KMS-11 (cell line): ENCODE measurements around the gene CTNNA2.

ENCODE experiments used
- H2AFZ ChIP-seq: fragments of 200-600 bp; sonication (generic); 2 replicates; pipeline ENCODE4 v1.6.1; 2016; ENCODE audit warnings: antibody characterized with exemption, mixed run types, low read depth
- H3K27ac ChIP-seq: fragments of 200-600 bp; sonication (generic); 2 replicates; pipeline ENCODE4 v1.6.1; 2016; ENCODE audit warnings: mild to moderate bottlenecking, mixed run types
- H3K27me3 ChIP-seq: fragments of 200-600 bp; sonication (generic); 2 replicates; pipeline ENCODE4 v1.6.1; 2017; ENCODE audit warnings: mild to moderate bottlenecking, low read depth, mixed run types, moderate library complexity; ENCODE audit not compliant: insufficient read depth
- H3K36me3 ChIP-seq: fragments of 200-600 bp; sonication (generic); 2 replicates; pipeline ENCODE4 v1.6.1; 2017; ENCODE audit warnings: mild to moderate bottlenecking, mixed run types; ENCODE audit not compliant: insufficient read depth
- H3K4me1 ChIP-seq: fragments of 200-600 bp; sonication (generic); 2 replicates; pipeline ENCODE4 v1.6.1; 2016; ENCODE audit warnings: mild to moderate bottlenecking, low read depth, mixed run types; ENCODE audit not compliant: poor library complexity, severe bottlenecking
- H3K4me2 ChIP-seq: fragments of 200-600 bp; sonication (generic); 2 replicates; pipeline ENCODE4 v1.7.0; 2016; ENCODE audit warnings: mild to moderate bottlenecking, mixed run types
- H3K4me3 ChIP-seq: fragments of 200-600 bp; sonication (generic); IDR thresholded peaks from 2 replicates; pipeline ENCODE4 v1.6.1; 2017; ENCODE audit warnings: low read depth, low read length, mixed read lengths; ENCODE audit not compliant: insufficient read depth
- H3K79me2 ChIP-seq: fragments of 200-600 bp; sonication (generic); 2 replicates; pipeline ENCODE4 v1.6.1; 2016; ENCODE audit warnings: low read depth, mixed run types; ENCODE audit not compliant: insufficient read depth
- H3K9ac ChIP-seq: fragments of 200-600 bp; sonication (generic); 2 replicates; pipeline ENCODE4 v1.6.1; 2016; ENCODE audit warnings: mild to moderate bottlenecking, mixed run types
- H4K20me1 ChIP-seq: fragments of 200-600 bp; sonication (generic); 2 replicates; pipeline ENCODE4 v1.6.1; 2016; ENCODE audit warnings: mild to moderate bottlenecking, mixed run types; ENCODE audit not compliant: insufficient read depth
- CTCF ChIP-seq: fragments of 200-600 bp; sonication (generic); conservative IDR thresholded peaks from 2 replicates; pipeline ENCODE4 v1.6.1; 2017; ENCODE audit warnings: low read depth, mild to moderate bottlenecking, antibody characterized with exemption, low read length, moderate library complexity, mixed read lengths

CTNNA2 gene

GRCh38 chr2:80042635-80043034 is 529.8 kb downstream of the CTNNA2 start:
- H3K79me2 ChIP-seq: no peaks in the 10 kb centered on the region
- no peaks in the 10 kb centered on the region for H3K27me3 ChIP-seq
- H3K9ac ChIP-seq: no peak overlapping the region
- no peaks in the 10 kb centered on the region for H4K20me1 ChIP-seq
- no peak for TF ChIP-seq CTCF
- no peak overlapping the region for H2AFZ ChIP-seq
- no peaks in the 10 kb centered on the region for H3K4me1 ChIP-seq
- no peak overlapping the region for H3K4me2 ChIP-seq
- H3K36me3 ChIP-seq: no peaks in the 10 kb centered on the region
- H3K4me3 ChIP-seq: no peak overlapping the region
- H3K27ac ChIP-seq: no peak overlapping the region

- Histone ChIP-seq H3K4me3 (no peak overlapping the region), H3K9ac (no peak overlapping the region), H3K36me3 (no peaks in the 10 kb centered on the region), H4K20me1 (no peaks in the 10 kb centered on the region), H3K4me1 (no peaks in the 10 kb centered on the region), H2AFZ (no peak overlapping the region), H3K27ac (no peak overlapping the region), H3K4me2 (no peak overlapping the region), H3K27me3 (no peaks in the 10 kb centered on the region), H3K79me2 (no peaks in the 10 kb centered on the region)
- TF ChIP-seq CTCF: no peak
These were observed 535.4 kb downstream of the CTNNA2 start for GRCh38 chr2:80048296-80048695.

GRCh38 chr2:80050246-80050645 is 537.4 kb downstream of the CTNNA2 start:
- no peak overlapping the region for H3K27ac ChIP-seq
- H3K27me3 ChIP-seq: no peaks in the 10 kb centered on the region
- H3K4me3 ChIP-seq: no peak overlapping the region
- H2AFZ ChIP-seq: no peak overlapping the region
- no peaks in the 10 kb centered on the region for H4K20me1 ChIP-seq
- no peak for TF ChIP-seq CTCF
- no peaks in the 10 kb centered on the region for H3K4me1 ChIP-seq
- no peaks in the 10 kb centered on the region for H3K36me3 ChIP-seq
- H3K9ac ChIP-seq: no peak overlapping the region
- no peaks in the 10 kb centered on the region for H3K79me2 ChIP-seq
- H3K4me2 ChIP-seq: no peak overlapping the region

GRCh38 chr2:80053522-80054345 is 540.9 kb downstream of the CTNNA2 start:
- Histone ChIP-seq H3K27ac (no peak overlapping the region), H3K79me2 (no peaks in the 10 kb centered on the region), H3K9ac (no peak overlapping the region), H3K36me3 (no peaks in the 10 kb centered on the region), H3K4me1 (no peaks in the 10 kb centered on the region), H3K27me3 (no peaks in the 10 kb centered on the region), H2AFZ (no peak overlapping the region), H4K20me1 (no peaks in the 10 kb centered on the region), H3K4me3 (no peak overlapping the region), H3K4me2 (no peak overlapping the region)
- no peak for TF ChIP-seq CTCF
